ENCODE data around the gene MEIOSIN. TPM values are rescaled to one million over a fixed set of nuclear protein-coding genes. Genes with fewer than 3 reads are reported as not detected.
A peak's percentile ranks its signal among the peaks of the same experiment; 100 is the strongest.

MEIOSIN gene
- total RNA-seq, 1 donor from 2014 or later = not detected

GRCh38 chr19:45774765-45775164, 41.5 kb downstream of the MEIOSIN start:
- H3K9me3 Mint-ChIP-seq (ENCODE audit: low read depth) = no peaks in the 10 kb centered on the region
- H3K27ac Mint-ChIP-seq = no peak overlapping the region
- TF ChIP-seq CTCF (IDR thresholded peaks at IDR 0.05; ENCODE audit: unreplicated experiment) = peak; percentile 55
- H3K4me3 Mint-ChIP-seq (ENCODE audit: low read depth) = no peak overlapping the region
- H3K27me3 Mint-ChIP-seq = no peaks in the 10 kb centered on the region
- peaks cover 20% of the 10 kb centered on the region for H3K4me1 Mint-ChIP-seq (ENCODE audit: low read depth)
- no peak for DNase-seq (ENCODE audit: low spot score, unreplicated experiment)
- peaks cover 31% of the 10 kb centered on the region for H3K36me3 Mint-ChIP-seq (ENCODE audit: insufficient read depth)

GRCh38 chr19:45777395-45777961, 44.2 kb downstream of the MEIOSIN start:
- Mint-ChIP-seq H3K4me3 (ENCODE audit: low read depth) (no peak overlapping the region), H3K27ac (no peak overlapping the region), H3K4me1 (ENCODE audit: low read depth) (peaks cover 17% of the 10 kb centered on the region), H3K9me3 (ENCODE audit: low read depth) (no peaks in the 10 kb centered on the region), H3K36me3 (ENCODE audit: insufficient read depth) (peaks cover 25% of the 10 kb centered on the region), H3K27me3 (no peaks in the 10 kb centered on the region)
- TF ChIP-seq CTCF (IDR thresholded peaks at IDR 0.05; ENCODE audit: unreplicated experiment) = no peak
- DNase-seq (ENCODE audit: low spot score, unreplicated experiment) = no peak

GRCh38 chr19:45778010-45778661, 44.9 kb downstream of the MEIOSIN start:
- TF ChIP-seq CTCF (IDR thresholded peaks at IDR 0.05; ENCODE audit: unreplicated experiment) = no peak
- H3K36me3 Mint-ChIP-seq (ENCODE audit: insufficient read depth) = peaks cover 24% of the 10 kb centered on the region
- H3K27me3 Mint-ChIP-seq = no peaks in the 10 kb centered on the region
- no peaks in the 10 kb centered on the region for H3K9me3 Mint-ChIP-seq (ENCODE audit: low read depth)
- DNase-seq (ENCODE audit: low spot score, unreplicated experiment) = no peak
- H3K4me3 Mint-ChIP-seq (ENCODE audit: low read depth) = no peak overlapping the region
- no peak overlapping the region for H3K27ac Mint-ChIP-seq
- peaks cover 16% of the 10 kb centered on the region for H3K4me1 Mint-ChIP-seq (ENCODE audit: low read depth)

GRCh38 chr19:45779231-45780145, 46.2 kb downstream of the MEIOSIN start:
- peaks cover 12% of the 10 kb centered on the region for H3K4me1 Mint-ChIP-seq (ENCODE audit: low read depth)
- peak; percentile 69 for TF ChIP-seq CTCF (IDR thresholded peaks at IDR 0.05; ENCODE audit: unreplicated experiment)
- H3K27me3 Mint-ChIP-seq = no peaks in the 10 kb centered on the region
- no peaks in the 10 kb centered on the region for H3K9me3 Mint-ChIP-seq (ENCODE audit: low read depth)
- DNase-seq (ENCODE audit: low spot score, unreplicated experiment) = peak; percentile 70
- peak overlapping the region; percentile 63 for H3K4me3 Mint-ChIP-seq (ENCODE audit: low read depth)
- peaks cover 22% of the 10 kb centered on the region for H3K36me3 Mint-ChIP-seq (ENCODE audit: insufficient read depth)
- H3K27ac Mint-ChIP-seq = peak overlapping the region; percentile 79

GRCh38 chr19:45780146-45780447, 46.9 kb downstream of the MEIOSIN start:
- no peaks in the 10 kb centered on the region for H3K27me3 Mint-ChIP-seq
- H3K9me3 Mint-ChIP-seq (ENCODE audit: low read depth) = no peaks in the 10 kb centered on the region
- H3K36me3 Mint-ChIP-seq (ENCODE audit: insufficient read depth) = peaks cover 17% of the 10 kb centered on the region
- H3K4me3 Mint-ChIP-seq (ENCODE audit: low read depth) = no peak overlapping the region
- H3K27ac Mint-ChIP-seq = no peak overlapping the region
- TF ChIP-seq CTCF (IDR thresholded peaks at IDR 0.05; ENCODE audit: unreplicated experiment) = no peak
- H3K4me1 Mint-ChIP-seq (ENCODE audit: low read depth) = peaks cover 12% of the 10 kb centered on the region
- no peak for DNase-seq (ENCODE audit: low spot score, unreplicated experiment)
